ENCODE results near the gene MCAM. TPM values are rescaled to one million over a fixed set of nuclear protein-coding genes. Genes with fewer than 3 reads are reported as not detected.

MCAM gene
- total and polyA plus RNA-seq, 2 of the 8 experiments (the other 6 are each of a cell fraction or from before 2014, with no cell fraction given): 22.4 to 32.2 TPM

GRCh38 chr11:119347940-119348605, 31.1 kb upstream of the MCAM start (continued):
- TF ChIP-seq, protein P1, sequence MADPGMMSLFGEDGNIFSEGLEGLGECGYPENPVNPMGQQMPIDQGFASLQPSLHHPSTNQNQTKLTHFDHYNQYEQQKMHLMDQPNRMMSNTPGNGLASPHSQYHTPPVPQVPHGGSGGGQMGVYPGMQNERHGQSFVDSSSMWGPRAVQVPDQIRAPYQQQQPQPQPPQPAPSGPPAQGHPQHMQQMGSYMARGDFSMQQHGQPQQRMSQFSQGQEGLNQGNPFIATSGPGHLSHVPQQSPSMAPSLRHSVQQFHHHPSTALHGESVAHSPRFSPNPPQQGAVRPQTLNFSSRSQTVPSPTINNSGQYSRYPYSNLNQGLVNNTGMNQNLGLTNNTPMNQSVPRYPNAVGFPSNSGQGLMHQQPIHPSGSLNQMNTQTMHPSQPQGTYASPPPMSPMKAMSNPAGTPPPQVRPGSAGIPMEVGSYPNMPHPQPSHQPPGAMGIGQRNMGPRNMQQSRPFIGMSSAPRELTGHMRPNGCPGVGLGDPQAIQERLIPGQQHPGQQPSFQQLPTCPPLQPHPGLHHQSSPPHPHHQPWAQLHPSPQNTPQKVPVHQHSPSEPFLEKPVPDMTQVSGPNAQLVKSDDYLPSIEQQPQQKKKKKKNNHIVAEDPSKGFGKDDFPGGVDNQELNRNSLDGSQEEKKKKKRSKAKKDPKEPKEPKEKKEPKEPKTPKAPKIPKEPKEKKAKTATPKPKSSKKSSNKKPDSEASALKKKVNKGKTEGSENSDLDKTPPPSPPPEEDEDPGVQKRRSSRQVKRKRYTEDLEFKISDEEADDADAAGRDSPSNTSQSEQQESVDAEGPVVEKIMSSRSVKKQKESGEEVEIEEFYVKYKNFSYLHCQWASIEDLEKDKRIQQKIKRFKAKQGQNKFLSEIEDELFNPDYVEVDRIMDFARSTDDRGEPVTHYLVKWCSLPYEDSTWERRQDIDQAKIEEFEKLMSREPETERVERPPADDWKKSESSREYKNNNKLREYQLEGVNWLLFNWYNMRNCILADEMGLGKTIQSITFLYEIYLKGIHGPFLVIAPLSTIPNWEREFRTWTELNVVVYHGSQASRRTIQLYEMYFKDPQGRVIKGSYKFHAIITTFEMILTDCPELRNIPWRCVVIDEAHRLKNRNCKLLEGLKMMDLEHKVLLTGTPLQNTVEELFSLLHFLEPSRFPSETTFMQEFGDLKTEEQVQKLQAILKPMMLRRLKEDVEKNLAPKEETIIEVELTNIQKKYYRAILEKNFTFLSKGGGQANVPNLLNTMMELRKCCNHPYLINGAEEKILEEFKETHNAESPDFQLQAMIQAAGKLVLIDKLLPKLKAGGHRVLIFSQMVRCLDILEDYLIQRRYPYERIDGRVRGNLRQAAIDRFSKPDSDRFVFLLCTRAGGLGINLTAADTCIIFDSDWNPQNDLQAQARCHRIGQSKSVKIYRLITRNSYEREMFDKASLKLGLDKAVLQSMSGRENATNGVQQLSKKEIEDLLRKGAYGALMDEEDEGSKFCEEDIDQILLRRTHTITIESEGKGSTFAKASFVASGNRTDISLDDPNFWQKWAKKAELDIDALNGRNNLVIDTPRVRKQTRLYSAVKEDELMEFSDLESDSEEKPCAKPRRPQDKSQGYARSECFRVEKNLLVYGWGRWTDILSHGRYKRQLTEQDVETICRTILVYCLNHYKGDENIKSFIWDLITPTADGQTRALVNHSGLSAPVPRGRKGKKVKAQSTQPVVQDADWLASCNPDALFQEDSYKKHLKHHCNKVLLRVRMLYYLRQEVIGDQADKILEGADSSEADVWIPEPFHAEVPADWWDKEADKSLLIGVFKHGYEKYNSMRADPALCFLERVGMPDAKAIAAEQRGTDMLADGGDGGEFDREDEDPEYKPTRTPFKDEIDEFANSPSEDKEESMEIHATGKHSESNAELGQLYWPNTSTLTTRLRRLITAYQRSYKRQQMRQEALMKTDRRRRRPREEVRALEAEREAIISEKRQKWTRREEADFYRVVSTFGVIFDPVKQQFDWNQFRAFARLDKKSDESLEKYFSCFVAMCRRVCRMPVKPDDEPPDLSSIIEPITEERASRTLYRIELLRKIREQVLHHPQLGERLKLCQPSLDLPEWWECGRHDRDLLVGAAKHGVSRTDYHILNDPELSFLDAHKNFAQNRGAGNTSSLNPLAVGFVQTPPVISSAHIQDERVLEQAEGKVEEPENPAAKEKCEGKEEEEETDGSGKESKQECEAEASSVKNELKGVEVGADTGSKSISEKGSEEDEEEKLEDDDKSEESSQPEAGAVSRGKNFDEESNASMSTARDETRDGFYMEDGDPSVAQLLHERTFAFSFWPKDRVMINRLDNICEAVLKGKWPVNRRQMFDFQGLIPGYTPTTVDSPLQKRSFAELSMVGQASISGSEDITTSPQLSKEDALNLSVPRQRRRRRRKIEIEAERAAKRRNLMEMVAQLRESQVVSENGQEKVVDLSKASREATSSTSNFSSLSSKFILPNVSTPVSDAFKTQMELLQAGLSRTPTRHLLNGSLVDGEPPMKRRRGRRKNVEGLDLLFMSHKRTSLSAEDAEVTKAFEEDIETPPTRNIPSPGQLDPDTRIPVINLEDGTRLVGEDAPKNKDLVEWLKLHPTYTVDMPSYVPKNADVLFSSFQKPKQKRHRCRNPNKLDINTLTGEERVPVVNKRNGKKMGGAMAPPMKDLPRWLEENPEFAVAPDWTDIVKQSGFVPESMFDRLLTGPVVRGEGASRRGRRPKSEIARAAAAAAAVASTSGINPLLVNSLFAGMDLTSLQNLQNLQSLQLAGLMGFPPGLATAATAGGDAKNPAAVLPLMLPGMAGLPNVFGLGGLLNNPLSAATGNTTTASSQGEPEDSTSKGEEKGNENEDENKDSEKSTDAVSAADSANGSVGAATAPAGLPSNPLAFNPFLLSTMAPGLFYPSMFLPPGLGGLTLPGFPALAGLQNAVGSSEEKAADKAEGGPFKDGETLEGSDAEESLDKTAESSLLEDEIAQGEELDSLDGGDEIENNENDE (IDR thresholded peaks at IDR 0.05; ENCODE audit: insufficient replicate concordance, low read length): no peak
- TF ChIP-seq CTBP2 (IDR thresholded peaks at IDR 0.05; ENCODE audit: borderline replicate concordance, insufficient read depth, insufficient read length, low read length) (no peak), TEAD4 (IDR thresholded peaks at IDR 0.05; ENCODE audit: low read depth, low read length) (no peak), SP4 (IDR thresholded peaks at IDR 0.05; ENCODE audit: low read length) (no peak)
